ENCODE data around the gene CERS2.

The CERS2 gene

DNA sequence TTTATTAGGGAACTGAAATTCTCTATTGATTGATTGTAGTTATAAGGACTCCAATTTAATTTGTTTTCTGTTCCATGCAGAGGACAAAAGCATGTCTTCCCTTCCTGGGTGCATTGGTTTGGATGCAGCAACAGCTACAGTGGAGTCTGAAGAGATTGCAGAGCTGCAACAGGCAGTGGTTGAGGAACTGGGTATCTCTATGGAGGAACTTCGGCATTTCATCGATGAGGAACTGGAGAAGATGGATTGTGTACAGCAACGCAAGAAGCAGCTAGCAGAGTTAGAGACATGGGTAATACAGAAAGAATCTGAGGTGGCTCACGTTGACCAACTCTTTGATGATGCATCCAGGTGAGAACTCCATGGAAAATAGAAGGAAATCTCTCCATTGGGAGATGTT is 47.0 kb downstream of the CERS2 start:
- TF ChIP-seq, protein P1, sequence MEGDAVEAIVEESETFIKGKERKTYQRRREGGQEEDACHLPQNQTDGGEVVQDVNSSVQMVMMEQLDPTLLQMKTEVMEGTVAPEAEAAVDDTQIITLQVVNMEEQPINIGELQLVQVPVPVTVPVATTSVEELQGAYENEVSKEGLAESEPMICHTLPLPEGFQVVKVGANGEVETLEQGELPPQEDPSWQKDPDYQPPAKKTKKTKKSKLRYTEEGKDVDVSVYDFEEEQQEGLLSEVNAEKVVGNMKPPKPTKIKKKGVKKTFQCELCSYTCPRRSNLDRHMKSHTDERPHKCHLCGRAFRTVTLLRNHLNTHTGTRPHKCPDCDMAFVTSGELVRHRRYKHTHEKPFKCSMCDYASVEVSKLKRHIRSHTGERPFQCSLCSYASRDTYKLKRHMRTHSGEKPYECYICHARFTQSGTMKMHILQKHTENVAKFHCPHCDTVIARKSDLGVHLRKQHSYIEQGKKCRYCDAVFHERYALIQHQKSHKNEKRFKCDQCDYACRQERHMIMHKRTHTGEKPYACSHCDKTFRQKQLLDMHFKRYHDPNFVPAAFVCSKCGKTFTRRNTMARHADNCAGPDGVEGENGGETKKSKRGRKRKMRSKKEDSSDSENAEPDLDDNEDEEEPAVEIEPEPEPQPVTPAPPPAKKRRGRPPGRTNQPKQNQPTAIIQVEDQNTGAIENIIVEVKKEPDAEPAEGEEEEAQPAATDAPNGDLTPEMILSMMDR (IDR thresholded peaks at IDR 0.05; ENCODE audit: extremely low read depth, missing control alignments) = no peak
- no peak for DNase-seq (ENCODE audit: low spot score)

DNA sequence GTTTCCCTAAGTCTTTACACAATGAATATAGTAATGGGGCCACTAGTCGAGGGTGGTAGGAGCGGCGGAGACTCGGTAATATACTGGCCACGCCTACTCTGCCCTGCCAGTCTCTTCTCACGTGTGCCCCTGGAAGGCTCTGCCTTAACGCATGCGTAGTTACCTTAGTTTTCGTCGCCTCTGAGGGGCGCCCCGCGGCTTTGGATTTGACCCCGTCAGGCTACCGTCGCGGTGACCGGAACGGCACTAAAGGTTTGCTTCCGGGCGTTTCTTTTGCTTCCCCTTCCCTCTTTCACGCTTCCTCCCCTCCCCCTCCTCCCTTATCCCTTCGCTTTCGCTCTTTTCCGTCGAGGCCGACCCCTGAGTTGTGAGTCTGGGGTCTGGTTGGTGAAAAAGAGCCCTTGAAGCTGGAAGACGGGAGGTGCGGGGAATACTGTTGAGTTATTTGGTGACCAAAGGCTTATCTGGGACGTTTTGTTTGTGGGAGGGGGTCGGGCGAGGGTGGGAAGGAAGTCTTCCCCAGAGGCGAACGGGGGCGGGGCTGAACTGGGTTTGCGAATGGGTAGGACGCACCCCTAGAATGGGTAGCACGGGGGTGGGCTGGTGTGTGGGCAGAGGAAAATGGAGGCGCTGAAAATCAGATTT is 48.4 kb downstream of the CERS2 start, which contains the start of gene SETDB1:
SETDB1 (plus strand) TSS at position 267 of the 645 bp plus-strand sequence. CDS start 1,352 bp downstream, outside the sequence.
- peak; percentile 87 for DNase-seq (ENCODE audit: low spot score)
- TF ChIP-seq, protein P1 (IDR thresholded peaks at IDR 0.05; ENCODE audit: extremely low read depth, missing control alignments) = no peak

DNA sequence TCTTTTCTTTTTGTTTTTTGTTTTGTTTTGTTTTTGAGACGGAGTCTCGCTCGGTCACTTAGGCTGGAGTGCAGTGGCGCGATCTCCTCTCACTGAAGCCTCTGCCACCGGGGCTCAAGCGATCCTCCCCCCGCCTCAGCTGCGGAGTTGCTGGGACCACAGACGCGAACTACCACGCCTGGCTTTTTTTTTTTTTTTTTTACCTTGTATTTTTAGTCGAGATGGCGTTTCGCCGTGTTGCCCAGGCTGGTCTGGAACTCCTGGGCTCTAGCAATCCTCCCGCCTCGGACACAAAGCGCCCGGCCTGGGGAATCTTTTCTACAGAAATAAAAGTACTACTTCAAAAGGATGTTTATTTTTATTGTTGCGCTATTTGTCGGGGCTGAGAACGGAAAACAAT is 49.6 kb downstream of the CERS2 start:
- DNase-seq (ENCODE audit: low spot score) = no peak
- TF ChIP-seq, protein P1 (IDR thresholded peaks at IDR 0.05; ENCODE audit: extremely low read depth, missing control alignments) = no peak

DNA sequence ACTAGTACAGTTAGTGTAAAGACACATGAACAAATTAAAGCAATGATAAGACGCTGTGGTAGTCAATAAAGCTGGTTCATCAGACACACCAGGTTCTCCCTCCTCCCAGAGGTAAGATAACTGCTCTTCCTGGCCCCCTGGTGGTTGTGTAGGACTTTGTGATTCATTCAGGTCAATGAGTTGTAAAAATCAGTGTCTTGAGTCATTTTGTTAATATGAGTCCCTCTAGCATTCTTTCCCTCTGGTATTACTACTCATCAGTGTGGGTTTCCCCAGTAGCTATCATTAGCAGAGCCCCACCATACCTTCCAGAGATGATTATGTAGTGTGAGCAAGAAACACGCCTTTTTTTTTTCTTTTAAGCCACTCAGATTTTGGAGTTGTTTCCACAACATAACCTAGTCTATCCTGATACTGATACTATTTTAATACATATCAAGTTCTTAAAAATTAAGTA is 52.1 kb downstream of the CERS2 start:
- peak; percentile 76 for DNase-seq (ENCODE audit: low spot score)
- TF ChIP-seq, protein P1 (IDR thresholded peaks at IDR 0.05; ENCODE audit: extremely low read depth, missing control alignments) = peak; percentile 68

DNA sequence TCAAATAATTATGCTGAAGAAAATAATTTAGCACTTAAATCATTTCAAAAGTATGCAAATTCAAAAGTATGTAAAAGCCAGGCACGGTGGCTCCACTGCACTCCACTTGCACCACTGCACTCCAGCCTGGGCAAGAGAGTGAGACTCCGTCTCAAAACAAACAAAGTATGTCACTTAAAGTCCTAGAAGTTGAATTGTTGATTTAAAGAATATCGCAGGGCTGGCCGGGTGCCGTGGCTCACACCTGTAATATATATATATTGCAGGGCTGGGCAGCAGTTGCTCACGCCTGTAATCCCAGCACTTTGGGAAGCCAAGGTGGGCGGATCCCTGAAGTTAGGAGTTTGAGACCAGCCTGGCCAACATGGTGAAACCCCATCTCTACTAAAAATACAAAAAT is 57.2 kb downstream of the CERS2 start:
- TF ChIP-seq, protein P1 (IDR thresholded peaks at IDR 0.05; ENCODE audit: extremely low read depth, missing control alignments) = no peak

More for the DNA sequence above, 57.2 kb downstream of the CERS2 start:
- no peak for DNase-seq (ENCODE audit: low spot score)

Data from GM20000 (cell line).